CD4-positive, alpha-beta T cell treated with Interleukin-15 for 4 hours (primary cell): ENCODE results near the gene SUGP2.
"Not testable (repeated sequence)": the region's sequence is repeated elsewhere in the genome, so short reads cannot be mapped to it uniquely, and the experiment has no call there.

ENCODE experiments used
- DNase-seq: peaks from one replicate; pipeline ENCODE4 v3.0.0-alpha.2; 2020; ENCODE audit warnings: low spot score

The SUGP2 gene

DNA sequence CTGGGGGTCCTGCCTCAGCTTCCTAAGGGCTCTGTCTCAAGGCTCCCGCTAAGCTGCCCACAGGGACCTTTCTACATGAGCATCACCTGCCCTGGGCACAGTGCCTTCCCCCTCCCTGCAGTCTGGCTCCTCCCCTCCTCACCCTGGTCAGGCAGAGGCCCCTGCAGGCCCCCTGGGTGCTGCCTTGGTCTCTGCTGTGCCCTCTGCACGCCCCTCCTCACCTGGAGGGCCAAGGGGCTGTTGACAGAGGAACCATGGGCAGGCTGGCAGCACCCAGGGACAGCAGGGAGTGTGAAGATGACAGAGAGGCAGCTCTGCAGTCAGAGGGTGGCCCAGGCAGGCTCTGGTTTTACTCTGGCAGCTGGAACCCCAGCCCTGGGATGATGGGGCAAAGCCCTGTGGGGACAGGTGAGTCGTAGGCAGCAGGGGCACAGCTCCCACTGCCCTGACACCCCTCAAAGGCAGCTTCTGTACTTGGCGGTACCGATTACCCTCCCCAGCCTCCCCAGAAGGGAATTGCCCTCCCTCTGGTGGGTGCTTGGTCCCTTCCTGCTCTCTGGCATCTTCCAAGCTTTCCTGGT, 43.1 kb downstream of the SUGP2 start:
- DNase-seq, result no peak

DNA sequence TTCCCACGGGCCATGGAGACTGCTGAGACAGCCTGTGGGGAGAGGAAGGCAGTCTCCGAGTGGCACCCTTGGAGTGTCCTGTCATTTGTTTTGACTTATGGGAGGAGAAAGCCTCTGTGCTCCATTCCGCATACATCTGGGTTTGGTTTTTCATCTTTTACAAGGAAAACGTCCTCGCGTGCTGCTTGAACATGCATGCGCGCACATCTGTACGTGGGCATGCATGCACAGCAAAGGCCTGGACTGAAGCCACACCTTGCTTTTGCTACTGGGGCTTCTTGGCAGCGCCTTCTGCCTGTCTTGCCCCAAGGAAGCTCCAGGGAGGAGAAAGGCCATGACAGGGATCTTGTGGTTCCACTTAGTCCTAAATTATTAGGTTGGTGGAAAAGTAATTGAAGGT, 44.0 kb downstream of the SUGP2 start:
- DNase-seq, result no peak

DNA sequence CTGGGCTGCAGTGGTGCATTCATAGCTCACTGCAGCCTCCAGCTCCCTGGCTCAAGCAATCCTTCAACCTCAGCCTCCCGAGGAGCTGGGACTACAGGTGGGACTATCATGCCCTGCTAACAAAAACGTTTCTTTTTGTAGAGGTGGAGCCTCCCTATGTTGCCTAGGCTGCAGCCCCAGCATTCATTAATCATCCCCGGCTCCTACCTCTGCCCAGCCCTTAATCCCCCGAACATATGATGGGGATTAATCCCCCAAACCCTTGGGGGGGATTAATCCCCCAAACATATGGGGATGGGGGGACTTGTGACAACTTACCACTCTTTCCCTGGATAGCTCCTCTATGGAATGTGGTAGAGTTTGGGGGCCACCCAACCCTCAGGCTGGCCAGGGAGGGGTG, 45.9 kb downstream of the SUGP2 start:
- DNase-seq, result no peak

DNA sequence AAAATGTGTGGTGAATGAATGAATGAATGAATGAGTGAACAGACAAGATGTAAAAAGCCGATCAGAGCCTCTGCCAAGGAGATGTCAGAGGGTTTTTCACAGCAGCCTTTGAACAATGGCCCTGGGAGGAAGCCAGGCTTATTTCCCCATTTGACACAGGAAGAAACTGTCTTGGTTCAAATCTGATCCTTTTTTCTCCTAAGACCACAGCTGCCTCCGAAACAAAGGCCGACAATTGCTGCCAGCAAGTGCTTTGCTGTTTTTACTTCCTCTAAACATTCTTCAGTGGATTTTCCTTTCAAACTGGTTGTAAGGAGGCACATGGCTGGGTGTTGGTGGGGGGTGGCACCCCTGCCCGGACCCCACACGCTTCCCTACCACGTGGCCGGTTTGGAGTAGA, 48.1 kb downstream of the SUGP2 start:
- DNase-seq, result no peak

DNA sequence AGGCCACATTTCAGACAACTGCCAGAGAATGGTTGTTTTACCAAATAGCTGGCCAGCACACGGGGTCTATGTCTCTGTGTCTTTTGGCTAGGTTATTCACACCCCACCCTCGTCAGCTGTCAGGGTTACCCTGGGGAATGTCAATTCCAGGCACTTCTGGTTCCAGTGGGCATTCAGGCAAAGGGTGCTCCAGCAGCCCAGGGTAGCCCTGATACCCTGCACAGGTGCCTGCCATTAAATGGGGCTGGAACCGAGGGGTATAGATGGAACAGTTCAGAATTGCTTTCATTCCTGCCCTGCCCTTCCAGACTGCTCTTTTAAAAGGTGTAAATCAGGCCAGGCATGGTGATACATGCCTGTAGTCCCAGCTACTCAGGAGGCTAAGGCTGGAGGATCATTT, 49.1 kb downstream of the SUGP2 start:
- DNase-seq, result no peak

DNA sequence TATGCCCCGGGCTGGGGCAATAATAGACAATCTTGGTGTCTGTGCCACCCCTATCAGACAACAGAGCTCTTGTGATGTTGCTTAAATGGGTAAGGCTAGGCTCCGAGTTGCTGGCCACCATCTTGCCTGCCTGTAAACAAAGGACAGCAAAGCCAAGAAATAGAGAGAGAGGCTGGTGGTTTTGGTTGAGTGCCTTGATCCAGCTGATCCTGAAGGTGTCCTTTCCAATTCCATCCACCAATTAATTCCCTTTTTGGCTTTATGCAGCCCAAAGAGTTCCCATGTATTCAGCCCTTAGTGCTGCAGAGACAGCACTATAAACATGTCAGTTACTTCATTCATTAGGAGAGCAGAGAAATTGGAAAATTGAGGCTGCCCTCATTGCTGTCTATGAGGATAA, 50.6 kb downstream of the SUGP2 start:
- DNase-seq, result no peak

DNA sequence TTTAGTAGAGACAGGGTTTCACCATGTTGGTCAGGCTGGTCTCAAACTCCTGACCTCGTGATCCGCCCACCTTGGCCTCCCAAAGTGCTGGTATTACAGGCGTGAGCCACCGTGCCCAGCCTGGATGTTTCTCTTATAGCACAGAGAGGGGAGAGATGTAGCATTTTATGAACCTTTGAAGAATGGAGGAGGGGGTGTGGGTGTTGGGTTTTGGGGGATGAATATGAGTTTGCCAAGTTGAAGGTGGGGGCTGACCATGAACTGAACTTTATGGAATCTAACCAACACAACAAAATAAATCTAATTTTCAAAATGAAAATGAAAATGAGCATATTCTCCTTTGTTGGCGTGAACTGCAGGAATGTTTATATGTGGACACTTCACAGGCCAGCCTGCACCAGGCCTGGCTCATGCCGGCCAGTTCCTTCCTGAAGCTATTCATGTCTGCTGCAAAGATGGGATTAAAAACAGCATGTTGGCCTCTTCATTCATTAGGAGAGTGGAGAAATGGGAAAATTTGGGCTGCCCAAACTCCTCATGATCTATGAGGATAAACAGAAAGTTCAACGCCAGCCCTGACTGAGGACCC, 52.8 kb downstream of the SUGP2 start:
- DNase-seq, result no peak

DNA sequence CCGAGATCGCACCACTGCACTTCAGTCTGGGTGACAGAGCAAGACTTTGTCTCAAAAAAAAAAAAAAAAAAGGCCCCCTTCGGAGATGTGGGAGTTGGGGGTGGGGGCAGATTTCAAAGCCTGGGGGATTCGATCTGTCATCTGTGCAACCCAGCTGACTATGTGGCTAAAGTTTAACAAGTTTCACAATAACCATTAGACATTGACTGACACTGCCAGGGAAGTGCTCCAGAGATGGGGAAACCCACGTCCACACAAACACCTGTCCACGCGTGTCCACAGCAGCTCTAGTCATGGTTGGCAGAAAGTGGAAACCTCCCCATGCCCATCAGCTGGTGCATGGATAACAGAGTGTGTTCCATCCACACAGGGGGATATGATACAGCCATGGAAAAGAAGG, 54.7 kb downstream of the SUGP2 start:
- no peak for DNase-seq

DNA sequence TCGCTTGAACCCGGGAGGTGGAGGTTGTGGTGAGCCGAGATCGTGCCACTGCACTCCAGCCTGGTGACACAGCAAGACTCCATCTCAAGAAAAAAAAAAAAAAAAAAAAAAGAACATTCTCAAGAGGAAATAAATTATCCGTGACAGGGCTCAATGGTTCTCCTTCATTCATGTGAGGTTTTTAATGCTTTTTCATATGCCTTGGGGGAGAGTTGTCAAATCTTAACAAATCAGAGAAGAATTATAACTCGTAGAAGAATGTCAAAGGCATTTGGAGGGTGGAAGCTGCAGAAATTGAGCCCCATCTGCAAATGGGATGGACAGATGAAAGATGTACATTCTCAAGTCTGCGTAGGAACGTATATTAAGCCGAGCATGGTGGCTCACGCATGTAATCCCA, 57.4 kb downstream of the SUGP2 start:
- DNase-seq, result no peak

DNA sequence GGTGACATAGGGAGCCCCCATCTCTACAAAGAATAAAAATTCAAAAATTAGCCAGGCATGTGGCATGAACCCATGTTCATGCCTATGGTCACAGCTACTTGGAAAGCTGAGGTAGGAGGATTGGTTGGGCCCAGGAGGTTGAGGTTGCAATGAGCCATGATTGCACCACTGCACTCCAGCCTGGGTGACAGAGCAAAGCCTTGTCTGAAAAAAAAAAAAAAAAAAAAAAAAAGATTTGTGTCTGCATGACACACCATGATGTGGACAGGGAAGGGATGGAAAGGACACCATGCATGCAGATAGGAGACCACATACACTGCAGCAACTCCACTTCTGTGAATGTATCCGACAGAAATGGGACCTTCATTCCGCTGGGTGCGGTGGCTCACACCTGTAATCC, 58.3 kb downstream of the SUGP2 start:
- DNase-seq, result no peak

DNA sequence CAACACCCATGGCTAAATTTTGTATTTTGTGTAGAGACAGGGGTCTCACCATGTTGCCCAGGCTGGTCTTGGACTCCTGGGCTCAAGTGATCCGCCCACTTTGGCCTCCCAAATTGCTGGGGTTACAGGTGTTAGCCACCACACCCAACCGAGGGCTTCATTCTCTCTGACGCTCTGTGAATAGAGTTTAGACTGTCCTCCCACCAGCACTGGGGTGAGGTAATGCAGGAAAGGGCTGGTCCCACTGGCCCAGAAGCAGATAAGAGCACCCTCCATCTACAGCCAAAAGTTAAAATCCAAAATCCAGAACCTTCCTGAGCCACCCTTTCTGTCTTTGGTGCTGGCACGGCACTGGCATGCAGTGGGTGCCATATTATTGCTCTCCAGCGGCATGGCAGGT, 60.5 kb downstream of the SUGP2 start:
- DNase-seq, result no peak

DNA sequence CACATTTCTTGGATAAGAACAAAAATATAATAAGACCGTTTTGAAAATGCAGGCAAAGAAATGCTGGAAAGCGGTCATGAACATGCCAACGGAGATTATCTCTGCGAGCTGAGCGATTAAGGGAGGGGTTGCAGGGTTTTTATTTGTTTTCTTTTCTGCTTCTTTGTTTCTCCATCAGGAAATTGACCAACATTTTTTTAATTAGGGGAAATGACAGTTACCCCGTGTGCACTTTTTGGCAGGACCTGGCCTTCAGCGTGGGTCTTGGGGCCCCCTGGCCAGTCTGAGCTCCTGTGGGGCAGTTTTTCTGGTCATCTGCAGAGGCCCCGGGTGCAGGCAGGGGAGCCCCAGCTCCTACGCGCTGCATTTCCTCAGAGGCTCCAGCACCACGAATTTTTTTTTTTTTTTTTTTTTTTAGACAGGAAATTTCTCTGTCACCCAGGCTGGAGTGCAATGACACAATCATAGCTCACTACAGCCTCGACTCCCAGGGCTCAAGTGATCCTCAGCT, 61.0 kb downstream of the SUGP2 start:
- DNase-seq, result no peak

DNA sequence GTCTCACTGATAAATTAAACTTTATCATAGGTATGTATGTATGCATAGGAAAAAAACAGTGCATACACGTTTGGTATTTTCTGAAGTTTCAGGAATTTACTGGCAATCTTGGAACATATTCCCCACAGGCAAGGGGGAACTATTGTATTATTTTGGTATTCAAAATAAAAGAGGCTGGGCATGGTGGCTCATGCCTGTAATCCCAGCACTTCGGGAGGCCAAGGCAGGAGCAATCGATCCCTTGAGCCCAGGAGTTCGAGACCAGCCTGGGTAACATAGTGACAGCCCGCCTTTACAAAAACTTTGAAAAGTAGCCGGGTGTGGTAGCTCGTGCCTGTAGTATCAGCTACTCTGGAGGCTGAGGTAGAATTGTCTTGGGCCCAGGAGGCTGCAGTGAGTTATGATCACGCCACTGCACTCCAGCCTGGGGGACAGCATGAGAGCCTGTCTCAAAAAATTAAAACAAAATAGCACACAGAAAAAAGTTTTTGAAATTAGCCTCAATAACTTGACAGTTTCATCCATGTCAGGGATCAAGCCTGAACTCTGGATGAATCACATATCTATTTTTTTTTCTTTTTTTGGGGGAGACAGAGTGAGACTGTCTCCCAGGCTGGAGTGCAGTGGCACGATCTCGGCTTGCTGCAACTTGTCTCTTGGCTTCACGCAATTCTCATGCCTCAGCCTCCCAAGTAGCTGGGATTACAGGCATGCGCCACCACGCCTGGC, 63.2 kb downstream of the SUGP2 start:
- no peak for DNase-seq

DNA sequence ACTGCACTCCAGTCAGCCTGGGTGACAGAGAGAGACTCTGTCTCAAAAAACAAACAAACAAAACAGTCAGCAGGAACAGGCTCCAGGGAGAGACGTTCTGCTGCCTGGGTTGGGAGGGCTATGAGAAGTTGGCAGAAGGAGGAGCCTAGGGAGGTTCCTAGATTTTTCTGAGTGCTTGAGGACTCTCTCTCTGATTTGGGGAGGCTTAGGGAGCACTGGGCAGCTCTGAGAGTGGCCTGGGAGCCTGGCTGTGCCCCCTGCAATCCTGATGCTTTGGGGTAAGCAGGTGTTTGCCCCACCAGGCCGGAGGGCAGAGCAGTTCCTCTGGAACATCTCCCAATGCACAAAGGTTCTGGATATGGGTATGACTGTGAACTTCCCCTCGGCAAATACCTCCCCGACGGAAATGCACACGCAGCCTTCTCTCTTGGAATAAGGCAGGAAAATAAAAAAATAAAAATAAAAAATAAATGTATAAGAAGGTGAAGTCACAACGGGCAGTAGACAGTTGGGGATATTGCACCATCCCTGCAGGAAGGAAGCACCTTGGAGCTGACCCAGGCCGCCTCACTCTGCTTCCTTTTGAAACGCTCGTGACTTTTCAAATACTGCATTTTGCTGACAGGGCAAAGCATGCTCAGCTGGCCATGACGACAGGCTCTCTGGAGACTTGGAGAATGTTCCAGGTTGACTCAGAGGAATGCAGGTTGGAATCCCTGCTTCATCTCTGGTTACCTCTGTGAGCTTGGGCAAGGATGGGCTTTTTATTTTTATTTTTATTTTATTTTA, 65.8 kb downstream of the SUGP2 start:
- DNase-seq, result no peak

DNA sequence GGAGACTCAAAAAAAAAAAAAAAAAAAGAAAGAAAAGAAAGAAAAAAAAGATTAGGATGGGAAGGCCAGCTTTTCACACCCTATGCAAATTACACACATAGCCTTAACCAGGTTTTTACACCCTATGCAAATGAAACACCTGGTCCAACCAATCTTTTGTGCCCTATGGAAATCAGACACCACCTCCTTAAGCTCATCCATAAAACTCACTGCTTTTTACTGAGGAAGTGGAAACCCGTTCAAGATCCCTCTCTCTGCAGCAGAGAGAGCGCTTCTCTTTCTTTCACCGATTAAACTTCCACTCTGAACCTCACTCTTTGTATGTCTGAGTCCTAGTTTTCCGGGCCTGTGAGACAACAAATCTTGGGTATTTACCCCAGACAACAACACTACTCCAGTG, 67.0 kb downstream of the SUGP2 start:
- no peak for DNase-seq

DNA sequence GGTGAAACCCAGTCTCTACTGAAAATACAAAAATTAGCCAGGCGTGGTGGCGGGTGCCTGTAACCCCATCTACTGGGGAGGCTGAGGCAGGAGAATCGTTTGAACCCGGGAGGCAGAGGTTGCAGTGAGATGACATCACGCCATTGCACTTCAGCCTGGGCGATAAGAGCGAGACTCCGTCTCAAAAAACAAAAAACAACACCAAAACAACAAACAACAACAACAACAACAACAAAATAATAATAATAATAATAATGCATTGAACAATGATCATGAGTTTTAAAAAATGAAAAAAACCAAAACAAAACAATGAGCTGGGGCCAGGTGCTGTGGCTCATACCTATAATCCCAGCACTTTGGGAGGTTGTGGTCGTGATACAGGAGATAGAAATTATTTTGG, 69.2 kb downstream of the SUGP2 start:
- no peak for DNase-seq

DNA sequence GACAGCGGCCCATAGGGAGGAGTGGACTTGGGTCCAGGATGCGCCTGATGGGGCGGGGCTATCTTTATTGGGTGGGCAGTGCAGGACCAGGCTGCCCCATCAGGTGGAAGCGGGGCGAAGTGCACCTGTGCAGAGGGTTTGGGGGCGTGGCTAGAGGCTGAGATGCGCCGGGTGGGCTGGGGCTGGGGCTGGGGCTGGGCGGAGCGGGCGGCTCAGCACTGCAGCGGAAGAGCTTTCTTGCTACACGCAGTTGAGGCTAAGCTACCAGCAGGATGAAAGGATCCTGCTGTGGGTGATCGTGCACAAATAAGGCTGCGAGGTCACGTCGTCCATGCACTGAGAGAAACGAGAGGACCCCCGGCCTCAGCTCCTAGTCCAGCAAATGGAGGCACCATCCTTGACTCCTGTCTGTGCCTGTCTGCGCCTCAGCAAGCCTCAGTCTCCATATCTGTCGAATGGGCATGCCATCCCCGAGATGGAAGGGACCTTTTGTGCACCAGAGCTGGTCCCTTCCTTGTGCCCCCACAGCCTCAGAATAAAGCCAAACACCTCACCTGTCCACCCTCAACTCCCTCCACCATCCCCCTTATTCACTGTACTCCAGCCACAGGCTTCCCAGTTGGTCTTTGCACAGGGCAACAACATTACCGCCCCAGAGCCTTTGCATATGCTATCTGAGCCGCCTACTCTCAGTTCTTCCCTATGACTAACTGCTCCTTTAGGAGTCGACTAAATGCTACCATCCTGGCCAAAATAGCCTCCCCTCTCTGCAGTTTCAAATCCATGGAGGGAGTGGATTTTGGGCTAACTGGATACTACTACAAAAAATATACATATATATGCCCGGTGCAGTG, 71.3 kb downstream of the SUGP2 start:
- DNase-seq, result no peak

DNA sequence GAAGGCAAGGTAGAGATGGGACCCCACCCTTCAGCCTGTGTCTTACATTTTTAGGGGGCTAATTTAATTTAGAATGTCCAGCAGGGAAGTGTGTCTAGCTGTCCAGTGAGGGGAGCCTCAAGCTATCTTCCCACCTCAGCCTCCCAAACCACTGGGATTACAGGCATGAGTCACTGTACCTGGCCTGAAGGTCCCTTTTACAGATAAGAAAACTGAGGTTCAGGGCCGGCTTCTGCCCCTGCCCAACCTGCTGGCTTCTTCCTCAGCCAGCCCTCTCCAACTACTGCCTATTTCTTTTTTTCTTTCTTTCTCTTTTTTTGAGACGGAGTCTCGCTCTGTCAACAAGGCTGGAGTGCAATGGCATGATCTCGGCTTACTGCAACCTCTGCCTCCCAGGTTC, 72.9 kb downstream of the SUGP2 start:
- DNase-seq, result no peak

DNA sequence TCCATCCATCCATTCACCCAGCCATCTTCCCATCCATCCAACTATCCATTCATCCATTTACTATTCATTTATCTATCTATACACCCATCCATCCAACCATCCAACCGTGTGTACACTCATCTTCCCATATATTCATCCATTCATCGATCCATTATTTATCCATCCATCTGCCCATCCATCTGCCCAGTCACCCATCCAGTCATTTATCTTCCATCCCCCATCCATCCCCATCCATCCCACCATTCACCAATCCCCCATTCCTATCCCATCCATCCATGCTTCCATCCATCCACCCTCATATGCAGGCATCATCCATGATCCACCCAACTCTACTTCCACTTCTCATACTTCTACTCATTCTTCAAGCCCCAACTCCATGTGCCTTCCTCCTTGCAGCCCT, 78.3 kb downstream of the SUGP2 start:
- DNase-seq, result no peak

DNA sequence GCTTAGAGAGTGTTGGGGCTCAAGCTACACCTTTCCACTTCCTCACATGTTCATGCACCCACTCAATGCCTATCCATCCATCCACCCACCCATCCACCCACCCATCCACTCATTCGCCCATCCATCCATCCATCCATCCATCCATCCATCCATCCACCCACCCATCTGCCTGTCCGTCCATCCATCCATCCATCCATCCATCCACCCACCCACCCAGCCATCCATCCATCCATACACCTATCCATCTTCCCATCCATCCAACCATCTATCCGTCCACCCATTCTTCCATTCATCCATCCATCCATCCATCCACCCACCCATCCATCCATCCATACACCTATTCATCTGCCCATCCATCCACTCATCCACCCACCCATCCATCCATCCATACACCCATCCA, 79.2 kb downstream of the SUGP2 start:
- DNase-seq, result no peak

DNA sequence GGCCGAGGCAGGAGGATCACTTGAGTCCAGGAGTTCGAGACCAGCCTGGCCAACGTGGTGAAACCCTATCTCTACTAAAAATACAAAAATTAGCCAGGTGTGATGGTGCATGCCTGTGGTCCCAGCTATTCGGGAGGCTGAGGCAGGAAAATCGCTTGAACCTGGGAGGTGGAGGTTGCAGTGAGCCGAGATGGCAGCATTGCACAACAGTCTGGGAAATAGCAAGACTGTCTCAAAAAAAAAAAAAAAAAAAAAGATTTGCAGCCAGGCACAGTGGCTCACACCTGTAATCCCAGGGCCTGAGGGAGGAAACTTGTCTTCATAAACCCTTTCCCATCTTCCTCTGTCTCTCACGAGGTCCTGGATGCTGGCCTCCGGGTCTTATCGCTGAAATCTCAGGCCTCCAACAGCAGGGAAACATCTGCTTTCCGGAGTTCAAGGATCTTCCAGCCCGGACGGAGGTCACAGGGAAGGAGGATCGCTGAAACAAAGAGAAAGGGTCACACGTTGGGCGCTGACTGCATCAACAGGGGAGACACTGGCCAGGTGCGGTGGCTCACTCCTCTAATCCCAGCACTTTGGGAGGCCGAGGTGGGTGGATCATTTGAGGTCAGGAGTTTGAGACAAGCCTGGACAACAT, 80.8 kb downstream of the SUGP2 start:
- not testable (repeated sequence) for DNase-seq
